H9 (cell line): Measurements from ENCODE around the gene RBFOX2. TPM values are rescaled to one million over a fixed set of nuclear protein-coding genes. Genes with fewer than 3 reads are reported as not detected.

Experiments
- DNase-seq: peaks from one replicate; pipeline ENCODE4 v3.0.0-alpha.2; 2017
- H2AFZ ChIP-seq: one replicate; pipeline ENCODE4 v1.6.1; 2013; ENCODE audit warnings: mild to moderate bottlenecking, low read length, control low read depth, moderate library complexity
- H2AK5ac ChIP-seq: 2 replicates; pipeline ENCODE4 v1.6.1; 2013; ENCODE audit warnings: low read length, control low read depth, mixed read lengths; ENCODE audit not compliant: insufficient read length
- H2BK120ac ChIP-seq: one replicate; pipeline ENCODE4 v1.6.1; 2013; ENCODE audit warnings: low read depth, mild to moderate bottlenecking, low read length, control low read depth, inconsistent platforms; ENCODE audit not compliant: poor library complexity, severe bottlenecking
- H2BK12ac ChIP-seq: 2 replicates; pipeline ENCODE4 v1.6.1; 2013; ENCODE audit warnings: low read length, control low read depth, mixed read lengths, low read depth; ENCODE audit not compliant: insufficient read length
- H2BK15ac ChIP-seq: 2 replicates; pipeline ENCODE4 v1.6.1; 2013; ENCODE audit warnings: low read depth, low read length, control low read depth
- H2BK20ac ChIP-seq: one replicate; pipeline ENCODE4 v1.6.1; 2013; ENCODE audit warnings: low read depth, mild to moderate bottlenecking, low read length, control low read depth, inconsistent platforms; ENCODE audit not compliant: poor library complexity, severe bottlenecking
- H2BK5ac ChIP-seq: 2 replicates; pipeline ENCODE4 v1.6.1; 2013; ENCODE audit warnings: low read length, control low read depth, mixed read lengths; ENCODE audit not compliant: insufficient read length
- H3K14ac ChIP-seq: 2 replicates; pipeline ENCODE4 v1.6.1; 2013; ENCODE audit warnings: low read length, control low read depth; ENCODE audit not compliant: insufficient read depth
- H3K18ac ChIP-seq: 2 replicates; pipeline ENCODE4 v1.6.1; 2013; ENCODE audit warnings: low read depth, mild to moderate bottlenecking, mixed read lengths, low read length, control low read depth; ENCODE audit not compliant: insufficient read length
- H3K23ac ChIP-seq: 2 replicates; pipeline ENCODE4 v1.6.1; 2013; ENCODE audit warnings: low read length, control low read depth, mixed read lengths, low read depth; ENCODE audit not compliant: insufficient read length
- H3K23me2 ChIP-seq: 2 replicates; pipeline ENCODE4 v1.6.1; 2013; ENCODE audit warnings: low read depth, mild to moderate bottlenecking, mixed read lengths, low read length, control low read depth; ENCODE audit not compliant: insufficient read length, poor library complexity, severe bottlenecking
- H3K27ac ChIP-seq: 2 replicates; pipeline ENCODE4 v1.5.1; 2013; ENCODE audit warnings: low read length, control low read depth, mixed read lengths, low read depth; ENCODE audit not compliant: insufficient read length
- H3K27me3 ChIP-seq: 2 replicates; pipeline ENCODE4 v1.6.1; 2013; ENCODE audit warnings: low read length, control low read depth, inconsistent platforms; ENCODE audit not compliant: insufficient read depth
- H3K4ac ChIP-seq: 2 replicates; pipeline ENCODE4 v1.6.1; 2013; ENCODE audit warnings: low read depth, mild to moderate bottlenecking, control low read depth, inconsistent platforms, low read length, moderate library complexity
- H3K4me1 ChIP-seq: 2 replicates; pipeline ENCODE4 v1.6.1; 2013; ENCODE audit warnings: low read length, control low read depth, inconsistent platforms; ENCODE audit not compliant: insufficient read depth
- H3K4me2 ChIP-seq: 2 replicates; pipeline ENCODE4 v1.6.1; 2013; ENCODE audit warnings: low read length, control low read depth, mixed read lengths; ENCODE audit not compliant: insufficient read length, insufficient read depth
- H3K56ac ChIP-seq: 2 replicates; pipeline ENCODE4 v1.6.1; 2013; ENCODE audit warnings: low read depth, mild to moderate bottlenecking, mixed read lengths, low read length, control low read depth; ENCODE audit not compliant: insufficient read length
- H3K79me1 ChIP-seq: 2 replicates; pipeline ENCODE4 v1.6.1; 2013; ENCODE audit warnings: low read depth, mild to moderate bottlenecking, moderate library complexity, low read length, control low read depth, inconsistent platforms; ENCODE audit not compliant: insufficient read depth, poor library complexity, severe bottlenecking
- H3K79me2 ChIP-seq: 2 replicates; pipeline ENCODE4 v1.6.1; 2013; ENCODE audit warnings: low read length, control low read depth, inconsistent platforms; ENCODE audit not compliant: insufficient read depth
- H3K9ac ChIP-seq: 2 replicates; pipeline ENCODE4 v1.6.1; 2013; ENCODE audit warnings: low read length, control low read depth, mixed read lengths; ENCODE audit not compliant: insufficient read length; ENCODE audit errors: extremely low read depth
- H3K9me3 ChIP-seq: one replicate; pipeline ENCODE4 v1.6.1; 2013; ENCODE audit warnings: low read depth, low read length, inconsistent platforms; ENCODE audit not compliant: control insufficient read depth
- H3T11ph ChIP-seq: one replicate; pipeline ENCODE4 v1.6.1; 2013; ENCODE audit warnings: mild to moderate bottlenecking, low read length, control low read depth, inconsistent platforms
- H4K20me1 ChIP-seq: one replicate; pipeline ENCODE4 v1.6.1; 2013; ENCODE audit not compliant: control insufficient read depth, insufficient read length, insufficient read depth
- H4K5ac ChIP-seq: 2 replicates; pipeline ENCODE4 v1.6.1; 2013; ENCODE audit warnings: low read depth, mild to moderate bottlenecking, mixed read lengths, low read length, control low read depth; ENCODE audit not compliant: insufficient read length
- H4K8ac ChIP-seq: replicated peaks from 2 replicates; pipeline ENCODE4 v1.6.1; 2013; ENCODE audit warnings: low read length, control low read depth, mixed read lengths, low read depth; ENCODE audit not compliant: insufficient read length
- H4K91ac ChIP-seq: 2 replicates; pipeline ENCODE4 v1.6.1; 2013; ENCODE audit warnings: low read depth, mild to moderate bottlenecking, moderate library complexity, mixed read lengths, low read length, control low read depth; ENCODE audit not compliant: insufficient read length
- H3K27ac Mint-ChIP-seq, 3 experiments: 2 replicates in 2 of 3; 3 replicates in 1 of 3; pipeline ENCODE4 v1.8.0; 2020 to 2021; ENCODE audit warnings: mixed read lengths in 3 of 3, mild to moderate bottlenecking in 1 of 3, moderate library complexity in 1 of 3
- H3K27me3 Mint-ChIP-seq: 2 replicates; pipeline ENCODE4 v1.8.0; 2021; ENCODE audit warnings: low read depth, mild to moderate bottlenecking, moderate library complexity, mixed read lengths
- H3K36me3 Mint-ChIP-seq, 3 experiments: 2 replicates in 2 of 3; 3 replicates in 1 of 3; pipeline ENCODE4 v1.8.0; 2020 to 2021; ENCODE audit warnings: low read depth in 3 of 3, mixed read lengths in 3 of 3; ENCODE audit not compliant: insufficient read depth in 1 of 3
- H3K4me1 Mint-ChIP-seq, 2 experiments: 2 replicates each; pipeline ENCODE4 v1.8.0; 2020; ENCODE audit warnings: mixed read lengths in 2 of 2
- H3K4me3 Mint-ChIP-seq, 2 experiments: 2 replicates in 1 of 2; 3 replicates in 1 of 2; pipeline ENCODE4 v1.8.0; 2020 to 2021; ENCODE audit warnings: mild to moderate bottlenecking in 2 of 2, mixed read lengths in 2 of 2, moderate library complexity in 1 of 2
- H3K9me3 Mint-ChIP-seq, 2 experiments: 2 replicates in 1 of 2; 3 replicates in 1 of 2; pipeline ENCODE4 v1.8.0; 2020; ENCODE audit warnings: mild to moderate bottlenecking in 2 of 2, mixed read lengths in 2 of 2, moderate library complexity in 1 of 2
- total RNA-seq: library from RNA; stranded (reverse); gene quantifications from 2 replicates; pipeline ENCODE4 v1.2.1, GENCODE V29; 2021
- TF ChIP-seq, protein P1 (sequence below): fragments of 200-600 bp; sonication (generic); conservative IDR thresholded peaks from 3 replicates; pipeline ENCODE4 v1.8.0; 2021; ENCODE audit warnings: antibody characterized with exemption, mild to moderate bottlenecking

Gene RBFOX2
- total RNA-seq, 1 experiment from 2014 or later, result 84.7 TPM

DNA sequence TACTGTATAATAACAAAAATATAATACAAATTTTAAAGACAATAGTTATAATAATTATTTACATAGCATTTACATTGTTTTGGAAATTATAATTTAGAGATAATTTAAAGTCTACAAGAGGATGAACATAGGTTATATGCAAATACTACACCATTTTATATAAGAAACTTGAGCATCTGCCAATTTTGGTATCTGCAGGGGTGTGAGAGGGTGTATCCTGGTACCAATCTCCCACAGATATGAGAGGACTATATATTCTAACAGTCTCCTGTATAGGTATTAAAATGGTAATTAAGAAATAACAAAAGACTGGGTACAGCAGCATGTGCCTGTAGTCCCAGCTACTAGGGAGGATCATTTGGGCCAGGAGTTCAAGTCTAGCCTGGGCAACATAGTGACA lies 176.5 kb downstream of the RBFOX2 start:
- no peak for DNase-seq
- no peak overlapping the region for H3K4me2 ChIP-seq
- no peaks in the 10 kb centered on the region; the same call in 1 of the 2 replicates for H3K79me2 ChIP-seq
- H3K56ac ChIP-seq, result no peak overlapping the region
- no peak overlapping the region for H3K23ac ChIP-seq
- H2BK120ac ChIP-seq, result no peak overlapping the region
- H2BK15ac ChIP-seq, result no peak overlapping the region
- no peak overlapping the region for H3K14ac ChIP-seq
- peaks cover 13% of the 10 kb centered on the region for H3K79me1 ChIP-seq
- peaks cover 2% of the 10 kb centered on the region for H4K20me1 ChIP-seq
- no peak overlapping the region for H2AFZ ChIP-seq
- H2BK5ac ChIP-seq, result no peak overlapping the region
- H3T11ph ChIP-seq, result no peak overlapping the region
- Mint-ChIP-seq H3K4me1 (peaks cover 9 to 17% of the 10 kb centered on the region in 2 experiments), H3K9me3 (no peaks in the 10 kb centered on the region), H3K27me3 (no peaks in the 10 kb centered on the region), H3K36me3 (no peaks in the 10 kb centered on the region), H3K4me3 (no peak overlapping the region), H3K27ac (no peak overlapping the region)
- H2BK20ac ChIP-seq, result no peak overlapping the region
- no peak overlapping the region for H3K9ac ChIP-seq
- no peak overlapping the region for H2AK5ac ChIP-seq
- H3K27me3 ChIP-seq, result no peaks in the 10 kb centered on the region
- H4K5ac ChIP-seq, result no peak overlapping the region
- no peaks in the 10 kb centered on the region for H3K4me1 ChIP-seq
- H3K9me3 ChIP-seq, result no peaks in the 10 kb centered on the region
- no peak overlapping the region for H3K18ac ChIP-seq
- H3K4ac ChIP-seq, result no peak overlapping the region
- TF ChIP-seq, protein P1, sequence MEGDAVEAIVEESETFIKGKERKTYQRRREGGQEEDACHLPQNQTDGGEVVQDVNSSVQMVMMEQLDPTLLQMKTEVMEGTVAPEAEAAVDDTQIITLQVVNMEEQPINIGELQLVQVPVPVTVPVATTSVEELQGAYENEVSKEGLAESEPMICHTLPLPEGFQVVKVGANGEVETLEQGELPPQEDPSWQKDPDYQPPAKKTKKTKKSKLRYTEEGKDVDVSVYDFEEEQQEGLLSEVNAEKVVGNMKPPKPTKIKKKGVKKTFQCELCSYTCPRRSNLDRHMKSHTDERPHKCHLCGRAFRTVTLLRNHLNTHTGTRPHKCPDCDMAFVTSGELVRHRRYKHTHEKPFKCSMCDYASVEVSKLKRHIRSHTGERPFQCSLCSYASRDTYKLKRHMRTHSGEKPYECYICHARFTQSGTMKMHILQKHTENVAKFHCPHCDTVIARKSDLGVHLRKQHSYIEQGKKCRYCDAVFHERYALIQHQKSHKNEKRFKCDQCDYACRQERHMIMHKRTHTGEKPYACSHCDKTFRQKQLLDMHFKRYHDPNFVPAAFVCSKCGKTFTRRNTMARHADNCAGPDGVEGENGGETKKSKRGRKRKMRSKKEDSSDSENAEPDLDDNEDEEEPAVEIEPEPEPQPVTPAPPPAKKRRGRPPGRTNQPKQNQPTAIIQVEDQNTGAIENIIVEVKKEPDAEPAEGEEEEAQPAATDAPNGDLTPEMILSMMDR, result no peak
- H4K8ac ChIP-seq, result no peak overlapping the region
- no peaks in the 10 kb centered on the region for H3K23me2 ChIP-seq
- no peak overlapping the region for H4K91ac ChIP-seq
- no peak overlapping the region for H3K27ac ChIP-seq
- no peak overlapping the region for H2BK12ac ChIP-seq
